Tibial nerve (tissue), 4 donors: ENCODE data around the gene NAB2.

ENCODE experiments used
- CTCF ChIP-seq, 5 experiments: fragments of 200-600 bp in 3 of 5; fragments of 450-650 bp in 2 of 5; sonication (generic) in 3 of 5; IDR thresholded peaks; one replicate each; pipeline ENCODE4 v1.5.1; 2016 to 2019; ENCODE audit warnings: antibody characterized with exemption in 5 of 5, mild to moderate bottlenecking in 3 of 5, moderate library complexity in 2 of 5
- EP300 ChIP-seq, 2 donors: sonication (generic); formaldehyde crosslinking; IDR thresholded peaks; one replicate each; pipeline ENCODE4 v1.6.1; 2017; ENCODE audit warnings: antibody characterized with exemption in 2 of 2, mild to moderate bottlenecking in 1 of 2
- POLR2A ChIP-seq, 2 donors: fragments of 450-650 bp; IDR thresholded peaks; one replicate each; pipeline ENCODE4 v1.6.1; 2017; ENCODE audit warnings: antibody characterized with exemption in 2 of 2, mild to moderate bottlenecking in 2 of 2, moderate library complexity in 2 of 2

- TF ChIP-seq CTCF (IDR thresholded peaks at IDR 0.05): no peak
- TF ChIP-seq EP300 (IDR thresholded peaks at IDR 0.05): no peak
- TF ChIP-seq POLR2A (IDR thresholded peaks at IDR 0.05): no peak
Measured at GRCh38 chr12:57040750-57041149, 48.2 kb upstream of the NAB2 start.
